Right lobe of liver (tissue), 4 donors: ENCODE measurements around the gene COMMD10.

Experiments
- POLR2A ChIP-seq: fragments of 450-650 bp; IDR thresholded peaks from one replicate; pipeline ENCODE4 v1.6.1; 2017; ENCODE audit warnings: antibody characterized with exemption, mild to moderate bottlenecking
- TF ChIP-seq, protein P1 (sequence below), 4 donors: fragments of 200-600 bp in 3 of 4; fragments of 450-650 bp in 1 of 4; IDR thresholded peaks; one replicate each; pipeline versions ENCODE4 v1.5.1 to v1.8.0; 2016 to 2022; ENCODE audit warnings: antibody characterized with exemption in 4 of 4, mild to moderate bottlenecking in 2 of 4
- donor health status: DM: no; HTN: no; CAD: no.
- donor health status: DM: no; HTN: no; CAD: no.
- donor health status: DM: no; HTN: yes; CAD: no.

DNA sequence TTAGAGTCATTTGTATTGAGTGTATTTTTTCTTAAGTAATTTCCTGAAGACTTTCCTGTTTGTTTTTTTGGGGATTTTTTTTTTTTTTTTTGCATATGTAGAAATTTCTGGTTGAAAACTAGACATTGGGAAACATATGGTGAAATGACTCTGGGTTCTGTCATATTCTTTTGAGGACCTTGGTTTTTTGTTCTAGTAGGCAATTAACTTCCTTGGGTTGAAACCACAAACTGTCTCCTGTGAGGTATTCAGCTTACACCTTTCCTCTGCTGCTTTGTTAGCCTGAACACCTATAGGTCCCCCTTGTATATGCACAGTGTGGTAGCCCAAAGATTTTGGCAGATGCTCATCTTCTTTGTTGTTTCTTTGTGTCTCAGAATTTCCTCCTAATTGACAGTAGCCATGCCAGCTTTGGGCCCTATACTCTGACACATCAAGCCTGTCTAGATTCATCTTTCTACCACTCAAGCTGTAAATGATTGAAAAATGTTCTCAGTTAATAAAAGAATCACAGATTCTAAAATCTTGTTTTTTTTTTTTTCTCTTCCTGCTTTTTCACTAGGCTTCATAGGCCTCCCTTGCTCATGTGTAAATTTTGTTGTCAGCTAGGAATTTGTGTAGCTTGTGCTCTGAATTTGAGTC is 140.6 kb downstream of the COMMD10 start:
- TF ChIP-seq POLR2A = no peak
- TF ChIP-seq, protein P1, sequence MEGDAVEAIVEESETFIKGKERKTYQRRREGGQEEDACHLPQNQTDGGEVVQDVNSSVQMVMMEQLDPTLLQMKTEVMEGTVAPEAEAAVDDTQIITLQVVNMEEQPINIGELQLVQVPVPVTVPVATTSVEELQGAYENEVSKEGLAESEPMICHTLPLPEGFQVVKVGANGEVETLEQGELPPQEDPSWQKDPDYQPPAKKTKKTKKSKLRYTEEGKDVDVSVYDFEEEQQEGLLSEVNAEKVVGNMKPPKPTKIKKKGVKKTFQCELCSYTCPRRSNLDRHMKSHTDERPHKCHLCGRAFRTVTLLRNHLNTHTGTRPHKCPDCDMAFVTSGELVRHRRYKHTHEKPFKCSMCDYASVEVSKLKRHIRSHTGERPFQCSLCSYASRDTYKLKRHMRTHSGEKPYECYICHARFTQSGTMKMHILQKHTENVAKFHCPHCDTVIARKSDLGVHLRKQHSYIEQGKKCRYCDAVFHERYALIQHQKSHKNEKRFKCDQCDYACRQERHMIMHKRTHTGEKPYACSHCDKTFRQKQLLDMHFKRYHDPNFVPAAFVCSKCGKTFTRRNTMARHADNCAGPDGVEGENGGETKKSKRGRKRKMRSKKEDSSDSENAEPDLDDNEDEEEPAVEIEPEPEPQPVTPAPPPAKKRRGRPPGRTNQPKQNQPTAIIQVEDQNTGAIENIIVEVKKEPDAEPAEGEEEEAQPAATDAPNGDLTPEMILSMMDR (IDR thresholded peaks at IDR 0.05) = no peak
